GM12892 (cell line): ENCODE measurements around the gene WNT11.

Experiments used
- POLR2A ChIP-seq: IDR thresholded peaks from 2 replicates; pipeline ENCODE4 v1.6.1; 2011; ENCODE audit warnings: low read depth, low read length, control low read depth
- POLR2AphosphoS5 ChIP-seq: IDR thresholded peaks from 2 replicates; pipeline ENCODE4 v1.6.1; 2011; ENCODE audit warnings: low read depth, low read length, control low read depth
- TAF1 ChIP-seq: IDR thresholded peaks from 2 replicates; pipeline ENCODE4 v1.6.1; 2011; ENCODE audit warnings: low read depth, mild to moderate bottlenecking, control low read depth, low read length, borderline replicate concordance

DNA sequence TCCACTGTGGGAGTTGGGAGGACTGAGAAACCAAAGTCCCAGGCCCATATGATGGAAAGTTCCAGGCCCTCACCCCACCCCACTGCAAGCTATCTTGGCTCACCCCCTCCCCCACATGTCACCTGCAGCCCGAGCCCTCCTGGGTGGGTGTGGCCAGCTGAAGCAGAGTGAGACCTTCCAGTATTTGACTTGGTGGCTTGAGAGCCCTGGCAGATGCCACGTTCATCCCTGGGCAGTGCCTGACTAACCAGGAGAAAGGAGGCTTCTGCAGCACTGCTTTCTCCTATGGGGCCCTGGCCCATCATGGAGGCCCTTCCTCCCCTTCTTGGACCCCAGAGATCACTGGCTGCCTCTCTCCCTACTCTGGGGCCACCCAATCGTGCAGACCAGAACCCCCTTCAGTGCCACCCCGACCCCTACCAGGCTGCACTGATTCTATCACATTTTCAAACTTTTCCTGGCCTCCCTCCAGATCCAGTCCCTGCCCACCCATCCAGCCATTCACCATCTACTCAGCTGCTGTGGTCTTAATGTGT lies 38.1 kb upstream of the WNT11 start:
- TF ChIP-seq TAF1 (no peak), POLR2A (no peak), POLR2AphosphoS5 (no peak)
